Neural progenitor cell (in vitro differentiated cells): Measurements from ENCODE around the gene SEMA4D. TPM values are rescaled to one million over a fixed set of nuclear protein-coding genes. Genes with fewer than 3 reads are reported as not detected.

Experiments used
- DNase-seq: peaks from one replicate; pipeline ENCODE4 v3.0.0-alpha.2; 2016; ENCODE audit warnings: low spot score
- H2AFZ ChIP-seq: fragments of 200-600 bp; sonication (generic); replicated peaks from 2 replicates; pipeline ENCODE4 v1.6.1; 2016; ENCODE audit warnings: antibody characterized with exemption
- H3F3A ChIP-seq: fragments of 200-600 bp; sonication (generic); 2 replicates; pipeline ENCODE4 v1.6.1; 2016; ENCODE audit warnings: antibody characterized with exemption, low read depth
- H3K27ac ChIP-seq: fragments of 200-600 bp; sonication (generic); 2 replicates; pipeline ENCODE4 v1.5.1; 2016; ENCODE audit warnings: mild to moderate bottlenecking
- H3K27me3 ChIP-seq: fragments of 200-600 bp; sonication (generic); 2 replicates; pipeline ENCODE4 v1.6.1; 2016; ENCODE audit warnings: mild to moderate bottlenecking, moderate library complexity
- H3K36me3 ChIP-seq: fragments of 200-600 bp; sonication (generic); 2 replicates; pipeline ENCODE4 v1.5.1; 2016
- H3K4me1 ChIP-seq: fragments of 200-600 bp; sonication (generic); 2 replicates; pipeline ENCODE4 v1.6.1; 2016; ENCODE audit warnings: mixed run types
- H3K4me2 ChIP-seq: fragments of 200-600 bp; sonication (generic); 2 replicates; pipeline ENCODE4 v1.6.1; 2016
- H3K4me3 ChIP-seq: fragments of 200-600 bp; sonication (generic); 2 replicates; pipeline ENCODE4 v1.5.1; 2016
- H3K79me2 ChIP-seq: fragments of 200-600 bp; sonication (generic); 2 replicates; pipeline ENCODE4 v1.6.1; 2016; ENCODE audit warnings: low read depth
- H3K9ac ChIP-seq: fragments of 200-600 bp; sonication (generic); 2 replicates; pipeline ENCODE4 v1.6.1; 2016
- H3K9me3 ChIP-seq: fragments of 200-600 bp; sonication (generic); 2 replicates; pipeline ENCODE4 v1.5.1; 2016; ENCODE audit warnings: low read depth
- H4K20me1 ChIP-seq: fragments of 200-600 bp; sonication (generic); 2 replicates; pipeline ENCODE4 v1.6.1; 2016; ENCODE audit warnings: low read depth
- H3K27ac Mint-ChIP-seq: 3 replicates; pipeline ENCODE4 v1.8.0; 2021; ENCODE audit warnings: mixed read lengths
- H3K27me3 Mint-ChIP-seq: 2 replicates; pipeline ENCODE4 v1.8.0; 2022; ENCODE audit warnings: low read depth, mild to moderate bottlenecking, inconsistent platforms, moderate library complexity, mixed read lengths; ENCODE audit not compliant: insufficient read depth
- H3K36me3 Mint-ChIP-seq: 3 replicates; pipeline ENCODE4 v1.8.0; 2021; ENCODE audit warnings: mixed read lengths
- H3K4me1 Mint-ChIP-seq: 3 replicates; pipeline ENCODE4 v1.8.0; 2021; ENCODE audit warnings: mixed read lengths
- H3K4me3 Mint-ChIP-seq: 3 replicates; pipeline ENCODE4 v1.8.0; 2021; ENCODE audit warnings: mild to moderate bottlenecking, moderate library complexity, mixed read lengths
- H3K9me3 Mint-ChIP-seq: 3 replicates; pipeline ENCODE4 v1.8.0; 2020; ENCODE audit warnings: mixed read lengths
- CTCF ChIP-seq: fragments of 200-600 bp; sonication (generic); IDR thresholded peaks from 2 replicates; pipeline ENCODE4 v1.5.1; 2017; ENCODE audit warnings: antibody characterized with exemption, mild to moderate bottlenecking
- EZH2 ChIP-seq: fragments of 200-600 bp; sonication (generic); IDR thresholded peaks from 2 replicates; pipeline ENCODE4 v1.6.1; 2017; ENCODE audit warnings: antibody characterized with exemption, mild to moderate bottlenecking, moderate library complexity
- EZH2phosphoT487 ChIP-seq: fragments of 200-600 bp; sonication (generic); IDR thresholded peaks from 2 replicates; pipeline ENCODE4 v1.6.1; 2017; ENCODE audit warnings: antibody characterized with exemption
- total RNA-seq: library from RNA; depleted of rRNA; stranded (reverse); fragments of >200 nt; gene quantifications from 2 replicates; pipeline ENCODE4 v1.2.3, GENCODE V29; 2015; ENCODE audit warnings: low replicate concordance

Gene SEMA4D
- total RNA-seq, 1 donor from 2014 or later = 19.1 TPM

- Histone ChIP-seq H3K27me3 (no peaks in the 10 kb centered on the region), H3K4me3 (no peak overlapping the region), H3K79me2 (peaks cover 15% of the 10 kb centered on the region), H3K36me3 (no peaks in the 10 kb centered on the region), H3K9ac (no peak overlapping the region), H3K4me1 (peaks cover 22% of the 10 kb centered on the region), H3K4me2 (no peak overlapping the region), H3K9me3 (no peaks in the 10 kb centered on the region), H3K27ac (no peak overlapping the region), H3F3A (peaks cover 30% of the 10 kb centered on the region), H4K20me1 (peaks cover 56% of the 10 kb centered on the region), H2AFZ (no peak overlapping the region)
- Mint-ChIP-seq H3K9me3 (peaks cover 12% of the 10 kb centered on the region), H3K27ac (no peak overlapping the region), H3K4me1 (peaks cover 46% of the 10 kb centered on the region), H3K4me3 (no peak overlapping the region), H3K36me3 (peaks cover 14% of the 10 kb centered on the region), H3K27me3 (peaks cover 3% of the 10 kb centered on the region)
- DNase-seq = no peak
- TF ChIP-seq EZH2 (no peak), CTCF (no peak), EZH2phosphoT487 (no peak)
Measured at GRCh38 chr9:89414670-89415324, 83.1 kb downstream of the SEMA4D start.

GRCh38 chr9:89413963-89414638 lies 83.8 kb downstream of the SEMA4D start:
- Mint-ChIP-seq H3K36me3 (peaks cover 21% of the 10 kb centered on the region), H3K27ac (no peak overlapping the region), H3K9me3 (peaks cover 12% of the 10 kb centered on the region), H3K4me1 (peaks cover 44% of the 10 kb centered on the region), H3K4me3 (no peak overlapping the region), H3K27me3 (peaks cover 3% of the 10 kb centered on the region)
- Histone ChIP-seq H3K79me2 (peaks cover 15% of the 10 kb centered on the region), H3K4me2 (no peak overlapping the region), H3F3A (peaks cover 30% of the 10 kb centered on the region), H3K9ac (no peak overlapping the region), H3K4me3 (no peak overlapping the region), H4K20me1 (peaks cover 54% of the 10 kb centered on the region), H2AFZ (no peak overlapping the region), H3K36me3 (no peaks in the 10 kb centered on the region), H3K4me1 (peaks cover 22% of the 10 kb centered on the region), H3K27ac (no peak overlapping the region), H3K9me3 (no peaks in the 10 kb centered on the region), H3K27me3 (no peaks in the 10 kb centered on the region)
- DNase-seq = no peak
- no peak for TF ChIP-seq EZH2phosphoT487
- no peak for TF ChIP-seq CTCF
- TF ChIP-seq EZH2 = no peak

- no peak overlapping the region for H2AFZ ChIP-seq
- H3K36me3 Mint-ChIP-seq = peaks cover 22% of the 10 kb centered on the region
- no peaks in the 10 kb centered on the region for H3K36me3 ChIP-seq
- peaks cover 18% of the 10 kb centered on the region for H3K4me1 ChIP-seq
- H3K9me3 ChIP-seq = no peaks in the 10 kb centered on the region
- H3F3A ChIP-seq = peaks cover 30% of the 10 kb centered on the region
- H4K20me1 ChIP-seq = peaks cover 49% of the 10 kb centered on the region
- peaks cover 12% of the 10 kb centered on the region for H3K9me3 Mint-ChIP-seq
- TF ChIP-seq CTCF (no peak), EZH2phosphoT487 (peak; percentile 53)
- H3K79me2 ChIP-seq = peaks cover 19% of the 10 kb centered on the region
- peak overlapping the region; percentile 85 for H3K27ac Mint-ChIP-seq
- H3K27me3 Mint-ChIP-seq = peaks cover 3% of the 10 kb centered on the region
- H3K4me1 Mint-ChIP-seq = peaks cover 34% of the 10 kb centered on the region
- H3K4me3 Mint-ChIP-seq = peak overlapping the region; percentile 6
- no peak overlapping the region for H3K9ac ChIP-seq
- H3K27me3 ChIP-seq = no peaks in the 10 kb centered on the region
- H3K4me2 ChIP-seq = peak overlapping the region; percentile 59
- peak; percentile 72 for DNase-seq
- H3K27ac ChIP-seq = no peak overlapping the region
- no peak overlapping the region for H3K4me3 ChIP-seq
Measured at GRCh38 chr9:89412951-89413350, 85.0 kb downstream of the SEMA4D start.
